Kidney (tissue), 14 donors: Measurements from ENCODE around the gene GSTM2. TPM values are rescaled to one million over a fixed set of nuclear protein-coding genes. Genes with fewer than 3 reads are reported as not detected.
A peak's percentile ranks its signal among the peaks of the same experiment; 100 is the strongest.

ENCODE experiments used
- DNase-seq, 5 donors: peaks; one replicate each; pipeline ENCODE4 v3.0.0-alpha.2; 2013 to 2020
- FAIRE-seq: peaks from 2 replicates; lab custom pipeline; 2012; peaks lifted over from hg19 to GRCh38; lab: Jason Lieb, UNC
- H3K27ac ChIP-seq, 2 donors: one replicate each; pipeline ENCODE4 v1.7.0; 2013; ENCODE audit warnings: low read depth in 2 of 2, low read length in 2 of 2, inconsistent platforms in 1 of 2
- H3K27me3 ChIP-seq: one replicate; pipeline ENCODE4 v1.7.1; 2013; ENCODE audit warnings: low read length, inconsistent platforms; ENCODE audit not compliant: control insufficient read depth, insufficient read depth
- H3K36me3 ChIP-seq, 3 donors: one replicate each; pipeline versions ENCODE4 v1.7.0 to v1.7.1; 2013; ENCODE audit warnings: low read length in 3 of 3, control low read depth in 1 of 3, inconsistent platforms in 1 of 3; ENCODE audit not compliant: insufficient read depth in 3 of 3, control insufficient read depth in 2 of 3
- H3K4me1 ChIP-seq, 3 donors: one replicate each; pipeline versions ENCODE4 v1.7.0 to v1.7.1; 2013; ENCODE audit warnings: low read length in 3 of 3, inconsistent platforms in 1 of 3, low read depth in 1 of 3; ENCODE audit not compliant: control insufficient read depth in 2 of 3, insufficient read depth in 2 of 3
- H3K4me3 ChIP-seq, 3 donors: one replicate each; pipeline versions ENCODE4 v1.7.0 to v1.8.1; 2013; ENCODE audit warnings: low read length in 3 of 3, control low read depth in 1 of 3, inconsistent platforms in 1 of 3
- H3K9ac ChIP-seq, 3 donors: one replicate each; pipeline versions ENCODE4 v1.7.0 to v1.7.1; 2013; ENCODE audit warnings: low read length in 3 of 3, control low read depth in 1 of 3, inconsistent platforms in 1 of 3
- H3K9me3 ChIP-seq, 3 donors: one replicate each; pipeline versions ENCODE4 v1.7.0 to v1.7.1; 2013; ENCODE audit warnings: low read length in 3 of 3, control low read depth in 1 of 3, inconsistent platforms in 1 of 3; ENCODE audit not compliant: control insufficient read depth in 2 of 3, insufficient read depth in 1 of 3
- CTCF ChIP-seq: IDR thresholded peaks from 3 replicates; pipeline ENCODE4 v1.5.1; 2012; ENCODE audit warnings: mild to moderate bottlenecking, moderate library complexity, borderline replicate concordance; ENCODE audit not compliant: insufficient read depth; ENCODE audit errors: extremely low read depth
- intact Hi-C: fragments of 100-400 bp; cut with DNase I; formaldehyde crosslinking; loops from one replicate; pipeline ENCODE4 v1.11.1; 2022
- polyA plus RNA-seq: library from polyadenylated mRNA; stranded (reverse); fragments of 350-450 nt; fragmentation: Illumina TruSeq; extraction: RNeasy Lipid Tissue Mini Kit (QIAGEN cat#74804); gene quantifications from one replicate; pipeline ENCODE4 v1.2.3, GENCODE V29; 2014; ENCODE audit warnings: low read depth, low replicate concordance; ENCODE audit not compliant: insufficient read depth
- total RNA-seq: library from RNA; stranded (reverse); fragmentation: NEBNext Ultra II Directional; extraction: Animal tissue kit (Norgen Biotek cat#: 25700); gene quantifications from one replicate; pipeline ENCODE4 v1.2.1, GENCODE V29; 2021
- donor health status: control.
- donor health status: control.
- donor health status: control.
- donor health status: control.
- donor health status: control.
- donor health status: DM: yes; HTN: yes; CAD: no.
- donor health status: Normal renal cell carcinoma (clear cell type).

Gene GSTM2
- total and polyA plus RNA-seq, 2 donors from 2014 or later: 47.1 to 116 TPM

DNA sequence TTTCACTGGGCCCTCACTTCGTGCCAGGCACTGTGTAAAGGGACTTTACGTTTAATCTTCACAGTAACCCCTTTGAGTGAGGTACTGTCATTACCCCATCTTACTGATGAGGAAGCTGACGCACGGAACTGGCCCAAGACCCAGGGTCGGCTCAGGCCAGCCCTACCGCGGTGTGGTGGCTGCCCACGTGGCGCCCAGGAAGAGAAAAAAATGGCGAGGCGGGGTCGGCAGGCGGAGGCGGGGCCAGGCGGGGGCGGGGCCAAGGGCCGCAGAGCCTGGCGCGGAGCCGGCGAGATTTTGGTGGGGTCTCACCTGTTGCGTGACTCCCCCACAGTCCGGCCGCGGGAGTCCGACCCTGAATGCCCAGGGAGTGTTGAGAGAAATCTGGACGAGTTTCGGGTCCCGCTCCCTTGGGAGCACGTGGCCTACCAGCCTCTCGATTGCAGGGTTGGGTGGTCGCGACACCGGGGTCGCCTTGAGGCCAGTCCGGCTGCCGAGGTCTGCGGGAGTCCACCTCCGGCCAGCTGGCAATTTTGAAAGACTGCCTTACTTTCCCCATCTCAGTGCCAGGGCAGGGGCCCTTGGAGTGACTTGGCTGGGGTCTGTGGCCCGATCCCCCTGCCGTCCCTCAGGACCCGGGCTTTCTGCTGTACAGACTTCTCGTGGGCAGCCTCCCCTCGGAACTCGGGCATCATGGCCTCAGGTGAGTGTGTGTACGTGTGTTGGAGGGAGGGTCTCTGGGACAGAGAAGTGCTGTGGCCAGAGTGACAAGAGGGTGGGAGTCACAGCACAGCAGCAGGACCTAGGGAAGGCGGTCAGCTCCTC lies 48.1 kb upstream of the GSTM2 start, which contains the start of the genes AMPD2 and GNAT2:
AMPD2 (plus strand) TSS at position 262 of the 825 bp plus-strand sequence. CDS start 1,339 bp downstream, outside the sequence.
GNAT2 (minus strand) TSS at position 41 of the 825 bp plus-strand sequence. CDS start 6,746 bp downstream, outside the sequence.
- no peak for FAIRE-seq
- Histone ChIP-seq H3K27ac (peak within 1 kb of the TSS; percentile 80 to 87), H3K36me3 (no peaks in the 10 kb centered on the region), H3K9ac (peak within 1 kb of the TSS; percentile 41 to 99 (median 84)), H3K9me3 (no peaks in the 10 kb centered on the region), H3K27me3 (no peaks in the 10 kb centered on the region), H3K4me3 (peak within 1 kb of the TSS; percentile 66 to 95 (median 88)), H3K4me1 (peaks cover 3 to 34% (median 6%) of the 10 kb centered on the region in 3 donors)
- intact Hi-C loops: loop anchor here (10.0 kb wide), 1 partner anchor 85 kb away; the partner anchor contains the start of gene GPR61
- peak; percentile 70 to 91 (median 85) for DNase-seq
- no peak for TF ChIP-seq CTCF

- H3K4me1 ChIP-seq: peaks cover 3 to 34% (median 6%) of the 10 kb centered on the region in 3 donors
- no peak for FAIRE-seq
- intact Hi-C loops: loop anchor here (10.0 kb wide), 1 partner anchor 86 kb away; the partner anchor contains the start of gene GPR61
Measured at GRCh38 chr1:109620401-109620791, 47.5 kb upstream of the GSTM2 start.

DNA sequence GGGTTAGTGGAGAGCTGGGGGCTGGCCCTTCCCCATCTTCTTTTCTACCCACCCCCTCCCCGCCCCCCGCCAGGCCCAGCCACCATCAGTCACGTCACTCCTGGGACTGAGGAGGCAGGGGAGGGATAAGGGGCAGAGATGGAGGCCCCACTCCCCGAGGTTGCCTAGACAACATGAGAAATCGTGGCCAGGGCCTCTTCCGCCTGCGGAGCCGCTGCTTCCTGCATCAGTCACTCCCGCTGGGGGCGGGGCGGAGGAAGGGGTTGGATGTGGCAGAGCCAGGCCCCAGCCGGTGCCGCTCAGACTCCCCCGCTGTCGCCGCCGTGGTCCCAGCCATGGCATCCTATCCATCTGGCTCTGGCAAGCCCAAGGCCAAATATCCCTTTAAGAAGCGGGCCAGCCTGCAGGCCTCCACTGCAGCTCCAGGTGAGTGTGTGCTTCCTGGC lies 47.0 kb upstream of the GSTM2 start:
- H3K9me3 ChIP-seq: no peaks in the 10 kb centered on the region
- peak overlapping the region; percentile 66 to 95 (median 88) for H3K4me3 ChIP-seq
- FAIRE-seq (no peak), DNase-seq (peak; percentile 94 to 98 (median 95))
- peaks cover 3 to 34% (median 6%) of the 10 kb centered on the region in 3 donors for H3K4me1 ChIP-seq
- H3K9ac ChIP-seq: peak overlapping the region; percentile 41 to 99 (median 84)
- no peaks in the 10 kb centered on the region for H3K27me3 ChIP-seq
- intact Hi-C loops: loop anchor here (10.0 kb wide), 1 partner anchor 86 kb away; the partner anchor contains the start of gene GPR61
- peak; percentile 7 for TF ChIP-seq CTCF
- peak overlapping the region; percentile 80 to 87 for H3K27ac ChIP-seq
- H3K36me3 ChIP-seq: no peaks in the 10 kb centered on the region

More at GRCh38 chr1:109620401-109620791, 47.5 kb upstream of the GSTM2 start:
- peak; percentile 44 to 77 (median 71) for DNase-seq
- no peak for TF ChIP-seq CTCF
- Histone ChIP-seq H3K9me3 (no peaks in the 10 kb centered on the region), H3K27me3 (no peaks in the 10 kb centered on the region), H3K9ac (peak overlapping the region; percentile 41 to 99 (median 84)), H3K36me3 (no peaks in the 10 kb centered on the region), H3K4me3 (peak overlapping the region; percentile 66 to 95 (median 88)), H3K27ac (peak overlapping the region; percentile 80 to 87)
